ENCODE data around the gene RASAL2.

The RASAL2 gene

GRCh38 chr1:178520803-178521202, 426.9 kb downstream of the RASAL2 start:
- H3K4me1 ChIP-seq (ENCODE audit: insufficient read depth, poor library complexity, severe bottlenecking): no peaks in the 10 kb centered on the region
- no peak overlapping the region for H3K4me3 ChIP-seq (ENCODE audit: severe bottlenecking)
- DNase-seq (ENCODE audit: low spot score): no peak
- no peaks in the 10 kb centered on the region for H3K36me3 ChIP-seq (ENCODE audit: low read depth)
- ATAC-seq (ENCODE audit: low read depth): no peak
- no peaks in the 10 kb centered on the region for H3K9me3 ChIP-seq (ENCODE audit: severe bottlenecking)
- no peak for TF ChIP-seq CTCF (IDR thresholded peaks at IDR 0.05; ENCODE audit: poor library complexity, severe bottlenecking)
- no peaks in the 10 kb centered on the region for H3K27me3 ChIP-seq (ENCODE audit: insufficient read depth, poor library complexity, severe bottlenecking)
- no peak overlapping the region for H3K27ac ChIP-seq (ENCODE audit: poor library complexity, severe bottlenecking)

GRCh38 chr1:178521241-178521640, 427.3 kb downstream of the RASAL2 start:
- no peaks in the 10 kb centered on the region for H3K4me1 ChIP-seq (ENCODE audit: insufficient read depth, poor library complexity, severe bottlenecking)
- H3K27ac ChIP-seq (ENCODE audit: poor library complexity, severe bottlenecking): no peak overlapping the region
- H3K4me3 ChIP-seq (ENCODE audit: severe bottlenecking): no peak overlapping the region
- no peaks in the 10 kb centered on the region for H3K9me3 ChIP-seq (ENCODE audit: severe bottlenecking)
- DNase-seq (ENCODE audit: low spot score): no peak
- H3K27me3 ChIP-seq (ENCODE audit: insufficient read depth, poor library complexity, severe bottlenecking): no peaks in the 10 kb centered on the region
- TF ChIP-seq CTCF (IDR thresholded peaks at IDR 0.05; ENCODE audit: poor library complexity, severe bottlenecking): no peak
- H3K36me3 ChIP-seq (ENCODE audit: low read depth): no peaks in the 10 kb centered on the region
- no peak for ATAC-seq (ENCODE audit: low read depth)

GRCh38 chr1:178527117-178527516, 433.2 kb downstream of the RASAL2 start:
- Histone ChIP-seq H3K9me3 (ENCODE audit: severe bottlenecking) (no peaks in the 10 kb centered on the region), H3K27ac (ENCODE audit: poor library complexity, severe bottlenecking) (no peak overlapping the region), H3K4me1 (ENCODE audit: insufficient read depth, poor library complexity, severe bottlenecking) (peaks cover 14% of the 10 kb centered on the region), H3K4me3 (ENCODE audit: severe bottlenecking) (no peak overlapping the region), H3K36me3 (ENCODE audit: low read depth) (no peaks in the 10 kb centered on the region), H3K27me3 (ENCODE audit: insufficient read depth, poor library complexity, severe bottlenecking) (no peaks in the 10 kb centered on the region)
- TF ChIP-seq CTCF (IDR thresholded peaks at IDR 0.05; ENCODE audit: poor library complexity, severe bottlenecking): no peak
- ATAC-seq (ENCODE audit: low read depth): no peak
- no peak for DNase-seq (ENCODE audit: low spot score)

- Histone ChIP-seq H3K4me3 (ENCODE audit: severe bottlenecking) (no peak overlapping the region), H3K27me3 (ENCODE audit: insufficient read depth, poor library complexity, severe bottlenecking) (no peaks in the 10 kb centered on the region), H3K36me3 (ENCODE audit: low read depth) (no peaks in the 10 kb centered on the region), H3K27ac (ENCODE audit: poor library complexity, severe bottlenecking) (no peak overlapping the region), H3K9me3 (ENCODE audit: severe bottlenecking) (no peaks in the 10 kb centered on the region), H3K4me1 (ENCODE audit: insufficient read depth, poor library complexity, severe bottlenecking) (peaks cover 14% of the 10 kb centered on the region)
- ATAC-seq (ENCODE audit: low read depth) (no peak), DNase-seq (ENCODE audit: low spot score) (no peak)
- TF ChIP-seq CTCF (IDR thresholded peaks at IDR 0.05; ENCODE audit: poor library complexity, severe bottlenecking): no peak
Observed at GRCh38 chr1:178528228-178528952, 434.5 kb downstream of the RASAL2 start.

DNA sequence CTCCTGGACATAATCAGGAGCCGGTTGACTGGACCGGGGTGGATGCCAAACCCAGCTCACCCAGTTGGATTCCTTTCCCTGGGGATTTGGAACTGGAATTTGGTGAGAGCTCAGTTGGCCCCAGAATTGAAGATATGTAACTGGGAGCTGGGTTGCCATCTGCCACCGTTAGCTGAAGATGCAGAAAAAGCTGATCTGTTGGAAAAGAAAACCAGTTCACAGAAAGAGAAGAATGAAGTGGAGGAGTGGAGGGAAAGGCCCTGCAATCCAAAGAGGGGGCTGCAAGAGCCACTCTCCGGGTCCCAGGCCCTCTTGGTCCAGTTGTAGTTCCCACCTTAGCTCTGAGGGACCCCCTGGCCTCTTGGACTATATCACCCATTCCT, 435.0 kb downstream of the RASAL2 start:
- no peak for ATAC-seq (ENCODE audit: low read depth)
- DNase-seq (ENCODE audit: low spot score): no peak
- peak overlapping the region; percentile 22 for H3K27ac ChIP-seq (ENCODE audit: poor library complexity, severe bottlenecking)
- TF ChIP-seq CTCF (IDR thresholded peaks at IDR 0.05; ENCODE audit: poor library complexity, severe bottlenecking): no peak
- no peak overlapping the region for H3K4me3 ChIP-seq (ENCODE audit: severe bottlenecking)
- H3K9me3 ChIP-seq (ENCODE audit: severe bottlenecking): no peaks in the 10 kb centered on the region
- H3K27me3 ChIP-seq (ENCODE audit: insufficient read depth, poor library complexity, severe bottlenecking): no peaks in the 10 kb centered on the region
- peaks cover 14% of the 10 kb centered on the region for H3K4me1 ChIP-seq (ENCODE audit: insufficient read depth, poor library complexity, severe bottlenecking)
- no peaks in the 10 kb centered on the region for H3K36me3 ChIP-seq (ENCODE audit: low read depth)
